Choroid plexus epithelial cell (primary cell): ENCODE data around the gene CEP104.

Source experiments
- DNase-seq: peaks from one replicate; pipeline ENCODE4 v3.0.0-alpha.2; 2010; ENCODE audit warnings: low read depth
- H3K4me3 ChIP-seq: 2 replicates; pipeline ENCODE4 v1.5.1; 2011; ENCODE audit warnings: low read depth, mild to moderate bottlenecking, control low read depth, low read length, moderate library complexity
- CTCF ChIP-seq: conservative IDR thresholded peaks from 2 replicates; pipeline ENCODE4 v1.5.1; 2011; ENCODE audit warnings: low read depth, mild to moderate bottlenecking, control low read depth, inconsistent platforms, low read length, moderate library complexity

The CEP104 gene

GRCh38 chr1:3903141-3904005, 46.4 kb upstream of the CEP104 start:
- DNase-seq: peak; percentile 19
- no peak overlapping the region for H3K4me3 ChIP-seq
- no peak for TF ChIP-seq CTCF

GRCh38 chr1:3902571-3903091, 45.6 kb upstream of the CEP104 start:
- DNase-seq: no peak
- H3K4me3 ChIP-seq: no peak overlapping the region
- TF ChIP-seq CTCF: no peak

- no peak overlapping the region for H3K4me3 ChIP-seq
- TF ChIP-seq CTCF: no peak
- DNase-seq: no peak
Measured at GRCh38 chr1:3902111-3902511, 45.1 kb upstream of the CEP104 start.

GRCh38 chr1:3900969-3901529, 44.0 kb upstream of the CEP104 start:
- no peak for TF ChIP-seq CTCF
- peak; percentile 98 for DNase-seq
- H3K4me3 ChIP-seq: peak overlapping the region; percentile 96

- no peak for TF ChIP-seq CTCF
- H3K4me3 ChIP-seq: peak within 1 kb of the TSS; percentile 96
- peak; percentile 99 for DNase-seq
Measured at GRCh38 chr1:3900150-3900968, 43.3 kb upstream of the CEP104 start, which contains the start of gene C1orf174. C1orf174 (minus strand) TSS chr1:3900272; CDS start chr1:3900186, 86 bp downstream.

- TF ChIP-seq CTCF: no peak
- no peak for DNase-seq
- peak overlapping the region; percentile 96 for H3K4me3 ChIP-seq
Measured at GRCh38 chr1:3899754-3900149, 42.7 kb upstream of the CEP104 start.
